Activated CD4-positive, alpha-beta T cell treated with anti-CD3 and anti-CD28 coated beads, Interleukin-2, amount 10 ng/mL, durations not matched to agents 24 days and 14 days (primary cell): ENCODE data around the gene POP4. TPM values are rescaled to one million over a fixed set of nuclear protein-coding genes. Genes with fewer than 3 reads are reported as not detected.

Experiments used
- DNase-seq: peaks from one replicate; pipeline ENCODE4 v3.0.0; 2022
- H3K27ac Mint-ChIP-seq: one replicate; pipeline ENCODE4 v1.8.0; 2022; ENCODE audit warnings: mild to moderate bottlenecking, mixed read lengths
- H3K27me3 Mint-ChIP-seq: one replicate; pipeline ENCODE4 v1.8.0; 2022; ENCODE audit warnings: mixed read lengths
- H3K36me3 Mint-ChIP-seq: one replicate; pipeline ENCODE4 v1.8.0; 2022; ENCODE audit warnings: low read depth, mild to moderate bottlenecking, mixed read lengths
- H3K4me1 Mint-ChIP-seq: one replicate; pipeline ENCODE4 v1.8.0; 2021; ENCODE audit warnings: mixed read lengths
- H3K4me3 Mint-ChIP-seq: one replicate; pipeline ENCODE4 v1.8.0; 2022; ENCODE audit warnings: mild to moderate bottlenecking, moderate library complexity, mixed read lengths
- H3K9me3 Mint-ChIP-seq: one replicate; pipeline ENCODE4 v1.8.0; 2021; ENCODE audit warnings: mixed read lengths
- intact Hi-C: fragments of 100-400 bp; cut with micrococcal nuclease; formaldehyde crosslinking; loops from one replicate; pipeline ENCODE4 v1.15.1; 2023
- total RNA-seq: library from RNA; stranded (reverse); gene quantifications from 2 replicates; pipeline ENCODE4 v1.2.3, GENCODE V29; 2022

Gene POP4
- total RNA-seq, 1 donor from 2014 or later: 121 TPM

- peaks cover 39% of the 10 kb centered on the region for H3K27me3 Mint-ChIP-seq
- H3K4me3 Mint-ChIP-seq: no peak overlapping the region
- no peak for DNase-seq
- peaks cover 11% of the 10 kb centered on the region for H3K4me1 Mint-ChIP-seq
- no peak overlapping the region for H3K27ac Mint-ChIP-seq
- H3K9me3 Mint-ChIP-seq: no peaks in the 10 kb centered on the region
- no peaks in the 10 kb centered on the region for H3K36me3 Mint-ChIP-seq
- intact Hi-C loops: no loop called here
Measured at GRCh38 chr19:29569038-29569911, 36.8 kb upstream of the POP4 start.

DNA sequence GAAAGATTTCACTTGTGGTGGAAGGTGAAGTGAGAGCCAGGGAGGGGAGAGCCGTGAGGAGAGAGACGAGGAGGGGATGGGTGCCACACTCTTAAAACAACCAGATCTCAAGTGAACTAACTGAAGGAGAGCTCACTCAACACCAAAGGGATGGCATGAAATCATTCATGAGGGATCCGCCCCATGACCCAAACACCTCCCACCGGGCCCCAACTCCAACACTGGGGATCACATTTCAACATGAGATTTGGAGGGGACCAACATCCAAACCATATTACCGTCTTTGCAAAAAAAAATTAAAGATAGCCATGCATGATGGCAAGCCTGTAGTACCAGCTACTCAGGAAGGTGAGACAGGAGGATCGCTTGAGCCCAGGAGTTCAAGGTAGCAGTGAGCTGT is 34.9 kb upstream of the POP4 start:
- Mint-ChIP-seq H3K9me3 (no peaks in the 10 kb centered on the region), H3K27ac (no peak overlapping the region), H3K27me3 (peaks cover 54% of the 10 kb centered on the region), H3K4me1 (peaks cover 10% of the 10 kb centered on the region), H3K4me3 (no peak overlapping the region), H3K36me3 (no peaks in the 10 kb centered on the region)
- no peak for DNase-seq
- intact Hi-C loops: no loop called here

- intact Hi-C loops: no loop called here
- Mint-ChIP-seq H3K27ac (no peak overlapping the region), H3K27me3 (peaks cover 50% of the 10 kb centered on the region), H3K36me3 (no peaks in the 10 kb centered on the region), H3K4me3 (no peak overlapping the region), H3K9me3 (no peaks in the 10 kb centered on the region), H3K4me1 (peaks cover 27% of the 10 kb centered on the region)
- DNase-seq: no peak
Measured at GRCh38 chr19:29573486-29573885, 32.6 kb upstream of the POP4 start.

- H3K9me3 Mint-ChIP-seq: no peaks in the 10 kb centered on the region
- H3K36me3 Mint-ChIP-seq: no peaks in the 10 kb centered on the region
- peaks cover 28% of the 10 kb centered on the region for H3K4me1 Mint-ChIP-seq
- H3K27me3 Mint-ChIP-seq: peaks cover 49% of the 10 kb centered on the region
- intact Hi-C loops: no loop called here
- no peak for DNase-seq
- no peak overlapping the region for H3K4me3 Mint-ChIP-seq
- H3K27ac Mint-ChIP-seq: no peak overlapping the region
Measured at GRCh38 chr19:29574510-29574909, 31.6 kb upstream of the POP4 start.

DNA sequence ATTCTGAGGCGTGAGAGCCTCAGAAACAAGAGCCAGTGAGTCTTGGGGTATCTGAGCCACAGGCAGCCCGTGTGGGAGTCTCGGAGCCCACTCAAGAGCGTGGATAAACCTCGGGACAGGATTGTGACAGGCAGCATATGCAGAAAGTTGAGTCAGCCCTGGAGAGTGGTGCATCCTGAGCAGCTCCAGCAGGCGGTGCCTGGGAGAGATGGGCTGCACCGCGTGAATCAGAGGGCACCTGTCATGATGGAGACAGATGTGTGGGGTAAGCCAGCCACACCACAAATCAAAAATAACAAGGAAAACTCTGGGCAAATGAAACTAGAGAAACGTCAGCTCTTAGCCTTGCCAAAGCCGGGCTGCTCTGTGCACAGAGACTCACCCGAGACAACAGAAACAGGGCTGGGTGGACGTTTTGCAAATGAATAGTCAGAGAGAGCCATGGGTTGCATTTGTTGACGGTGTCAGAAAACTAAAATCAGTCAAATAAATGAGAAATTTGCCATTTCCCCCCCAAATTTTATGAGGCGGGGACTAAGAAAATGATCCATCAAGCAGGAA is 30.0 kb upstream of the POP4 start:
- Mint-ChIP-seq H3K36me3 (no peaks in the 10 kb centered on the region), H3K27me3 (peaks cover 42% of the 10 kb centered on the region), H3K4me1 (peaks cover 26% of the 10 kb centered on the region), H3K4me3 (peak overlapping the region; percentile 34), H3K9me3 (peaks cover 8% of the 10 kb centered on the region), H3K27ac (peak overlapping the region; percentile 53)
- intact Hi-C loops: loop anchor here (1.0 kb wide), 2 partner anchors 11 to 12 kb away; no protein-coding TSS in a partner anchor
- no peak for DNase-seq

GRCh38 chr19:29576761-29577648 is 29.1 kb upstream of the POP4 start:
- no peak for DNase-seq
- Mint-ChIP-seq H3K27me3 (peaks cover 37% of the 10 kb centered on the region), H3K4me3 (peak overlapping the region; percentile 12), H3K36me3 (no peaks in the 10 kb centered on the region), H3K27ac (no peak overlapping the region), H3K9me3 (peaks cover 14% of the 10 kb centered on the region), H3K4me1 (peaks cover 26% of the 10 kb centered on the region)
- intact Hi-C loops: loop anchor here (1.0 kb wide), 2 partner anchors 10 to 13 kb away; no protein-coding TSS in a partner anchor

- intact Hi-C loops: no loop called here
- no peak overlapping the region for H3K27ac Mint-ChIP-seq
- H3K4me3 Mint-ChIP-seq: no peak overlapping the region
- H3K36me3 Mint-ChIP-seq: no peaks in the 10 kb centered on the region
- H3K4me1 Mint-ChIP-seq: peaks cover 26% of the 10 kb centered on the region
- H3K27me3 Mint-ChIP-seq: peaks cover 33% of the 10 kb centered on the region
- peaks cover 14% of the 10 kb centered on the region for H3K9me3 Mint-ChIP-seq
- DNase-seq: no peak
Measured at GRCh38 chr19:29577649-29577963, 28.5 kb upstream of the POP4 start.

DNA sequence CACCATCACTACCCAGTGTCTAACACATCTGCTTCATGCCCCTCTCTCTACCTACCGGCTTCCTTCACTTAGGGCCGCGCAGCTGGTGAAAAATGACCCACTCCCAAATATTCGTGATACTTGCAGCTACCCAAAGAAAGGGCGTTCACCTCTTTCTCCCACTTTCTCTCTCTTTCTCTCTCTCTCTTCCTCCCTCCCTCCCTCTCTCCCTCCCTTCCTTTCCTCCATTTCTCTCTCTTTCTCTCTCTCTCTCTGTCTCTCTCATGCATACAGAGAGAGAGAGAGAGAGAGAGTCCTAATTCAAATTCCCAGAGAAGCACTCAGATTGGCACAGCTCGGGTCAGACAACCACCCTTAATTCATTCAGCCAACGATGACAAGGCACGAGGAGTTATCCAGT is 27.7 kb upstream of the POP4 start:
- intact Hi-C loops: no loop called here
- Mint-ChIP-seq H3K4me3 (no peak overlapping the region), H3K9me3 (peaks cover 14% of the 10 kb centered on the region), H3K36me3 (no peaks in the 10 kb centered on the region), H3K4me1 (peaks cover 29% of the 10 kb centered on the region), H3K27me3 (peaks cover 30% of the 10 kb centered on the region), H3K27ac (no peak overlapping the region)
- DNase-seq: no peak

DNA sequence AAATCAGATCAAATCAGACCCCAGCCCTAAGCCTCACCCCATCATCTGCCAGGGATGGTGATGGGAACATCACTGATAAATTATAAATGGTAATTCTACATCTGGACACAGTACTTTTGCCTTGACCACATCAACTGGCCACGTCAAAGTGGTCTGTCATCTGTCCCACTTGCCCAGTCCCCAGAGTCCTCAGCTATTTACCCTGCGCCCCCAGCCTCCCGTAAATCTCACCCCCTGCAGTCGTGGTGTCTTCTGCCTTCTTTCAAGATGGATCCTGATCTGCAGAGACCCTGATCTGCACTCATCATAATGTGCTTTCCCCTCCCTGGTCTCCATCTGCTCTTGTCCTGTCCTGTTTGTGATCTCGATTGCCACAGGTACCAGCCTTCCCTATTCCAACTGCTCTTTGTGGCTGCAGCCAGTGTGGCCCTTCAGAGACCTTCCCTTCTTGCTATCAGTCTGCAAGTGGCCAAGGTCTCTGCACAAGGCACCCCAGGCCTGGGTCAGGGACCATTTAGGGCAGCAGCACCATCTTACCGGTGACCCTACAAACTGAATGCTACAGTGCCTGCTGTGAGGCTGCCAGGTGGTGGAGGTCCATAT is 26.7 kb upstream of the POP4 start:
- peaks cover 21% of the 10 kb centered on the region for H3K27me3 Mint-ChIP-seq
- H3K9me3 Mint-ChIP-seq: peaks cover 14% of the 10 kb centered on the region
- intact Hi-C loops: no loop called here
- peaks cover 34% of the 10 kb centered on the region for H3K4me1 Mint-ChIP-seq
- DNase-seq: no peak
- no peaks in the 10 kb centered on the region for H3K36me3 Mint-ChIP-seq
- H3K27ac Mint-ChIP-seq: no peak overlapping the region
- H3K4me3 Mint-ChIP-seq: no peak overlapping the region

- DNase-seq: no peak
- no peak overlapping the region for H3K27ac Mint-ChIP-seq
- no peaks in the 10 kb centered on the region for H3K36me3 Mint-ChIP-seq
- H3K9me3 Mint-ChIP-seq: peaks cover 14% of the 10 kb centered on the region
- peaks cover 7% of the 10 kb centered on the region for H3K27me3 Mint-ChIP-seq
- peaks cover 29% of the 10 kb centered on the region for H3K4me1 Mint-ChIP-seq
- no peak overlapping the region for H3K4me3 Mint-ChIP-seq
- intact Hi-C loops: loop anchor here (10.0 kb wide), 1 partner anchor 253 kb away; no protein-coding TSS in a partner anchor
Measured at GRCh38 chr19:29581398-29581797, 24.7 kb upstream of the POP4 start.

- Mint-ChIP-seq H3K27me3 (peaks cover 7% of the 10 kb centered on the region), H3K4me1 (peaks cover 29% of the 10 kb centered on the region), H3K36me3 (no peaks in the 10 kb centered on the region), H3K4me3 (no peak overlapping the region), H3K9me3 (peaks cover 14% of the 10 kb centered on the region), H3K27ac (peak overlapping the region; percentile 19)
- intact Hi-C loops: loop anchor here (10.0 kb wide), 1 partner anchor 251 kb away; no protein-coding TSS in a partner anchor
- peak; percentile 64 for DNase-seq
Measured at GRCh38 chr19:29583196-29583999, 22.7 kb upstream of the POP4 start.

GRCh38 chr19:29586401-29586800 is 19.7 kb upstream of the POP4 start:
- DNase-seq: no peak
- Mint-ChIP-seq H3K9me3 (peaks cover 7% of the 10 kb centered on the region), H3K27me3 (peaks cover 14% of the 10 kb centered on the region), H3K4me3 (no peak overlapping the region), H3K4me1 (peaks cover 29% of the 10 kb centered on the region), H3K36me3 (peaks cover 3% of the 10 kb centered on the region), H3K27ac (no peak overlapping the region)
- intact Hi-C loops: loop anchor here (5.0 to 10.0 kb wide), 2 partner anchors 59 to 248 kb away; partner anchors contain the start of gene VSTM2B

GRCh38 chr19:29587059-29587458 is 19.0 kb upstream of the POP4 start:
- H3K36me3 Mint-ChIP-seq: peaks cover 3% of the 10 kb centered on the region
- H3K27ac Mint-ChIP-seq: peak overlapping the region; percentile 78
- peak overlapping the region; percentile 39 for H3K4me3 Mint-ChIP-seq
- intact Hi-C loops: loop anchor here (1.0 to 10.0 kb wide), 4 partner anchors 11 to 248 kb away; partner anchors contain the start of genes POP4 and VSTM2B
- peaks cover 29% of the 10 kb centered on the region for H3K4me1 Mint-ChIP-seq
- DNase-seq: peak; percentile 64
- peaks cover 4% of the 10 kb centered on the region for H3K9me3 Mint-ChIP-seq
- peaks cover 18% of the 10 kb centered on the region for H3K27me3 Mint-ChIP-seq
